HEK293 (cell line): ENCODE results near the gene LAMA2.

Experiments used
- CTCF ChIA-PET: fragments of 350-600 bp; formaldehyde crosslinking; extraction: SDS; loops from one replicate; lab custom pipeline; 2021; ENCODE audit warnings: antibody characterized with exemption; lab: Yijun Ruan, JAX
- POLR2A ChIA-PET: fragments of 300-600 bp; formaldehyde crosslinking; extraction: SDS; loops from one replicate; lab custom pipeline; 2020; ENCODE audit warnings: antibody characterized with exemption, inconsistent platforms; lab: Yijun Ruan, JAX
- H3K27ac ChIP-seq: fragments of 200-500 bp; sonication (Bioruptor generic); 2 replicates; pipeline ENCODE4 v1.5.1; 2014; ENCODE audit warnings: low read depth, low read length, control low read depth, inconsistent platforms; ENCODE audit errors: extremely low read depth
- H3K36me3 ChIP-seq, 2 experiments: fragments of 200-500 bp in 1 of 2; sonication (Bioruptor generic) in 1 of 2; 1 replicate in 1 of 2; 2 replicates in 1 of 2; pipeline ENCODE4 v1.5.1; 2014 to 2017; ENCODE audit warnings: inconsistent platforms in 2 of 2, low read length in 2 of 2; ENCODE audit not compliant: control insufficient read depth in 2 of 2, insufficient read depth in 1 of 2
- H3K4me1 ChIP-seq: fragments of 200-500 bp; sonication (Bioruptor generic); 2 replicates; pipeline ENCODE4 v1.5.1; 2014; ENCODE audit warnings: mild to moderate bottlenecking, low read length, inconsistent platforms; ENCODE audit not compliant: control insufficient read depth, insufficient read depth
- H3K4me3 ChIP-seq: 2 replicates; pipeline ENCODE4 v1.5.1; 2011; ENCODE audit warnings: low read depth, mild to moderate bottlenecking, control low read depth, low read length, moderate library complexity
- H3K9me3 ChIP-seq: fragments of 200-500 bp; sonication (Bioruptor generic); 2 replicates; pipeline ENCODE4 v1.5.1; 2014; ENCODE audit warnings: low read depth, low read length, inconsistent platforms; ENCODE audit not compliant: control insufficient read depth, insufficient read depth
- BCL11A ChIP-seq: fragments of 450-650 bp; formaldehyde crosslinking; IDR thresholded peaks from 2 replicates; pipeline ENCODE4 v1.5.1; 2016; ENCODE audit warnings: low read depth, missing biosample characterization, missing genetic modification characterization
- GLIS1 ChIP-seq: fragments of 450-650 bp; formaldehyde crosslinking; IDR thresholded peaks from 2 replicates; pipeline ENCODE4 v1.5.1; 2016; ENCODE audit warnings: missing biosample characterization, missing genetic modification characterization
- KLF1 ChIP-seq: fragments of 450-650 bp; formaldehyde crosslinking; IDR thresholded peaks from 2 replicates; pipeline ENCODE4 v1.5.1; 2016; ENCODE audit warnings: missing biosample characterization, missing genetic modification characterization
- PRDM2 ChIP-seq: fragments of 450-650 bp; formaldehyde crosslinking; IDR thresholded peaks from 2 replicates; pipeline ENCODE4 v1.5.1; 2016; ENCODE audit warnings: missing biosample characterization, missing genetic modification characterization, borderline replicate concordance
- ZFHX2 ChIP-seq: fragments of 450-650 bp; formaldehyde crosslinking; conservative IDR thresholded peaks from 2 replicates; pipeline ENCODE4 v1.5.1; 2016; ENCODE audit warnings: missing biosample characterization, missing genetic modification characterization
- ZNF140 ChIP-seq: fragments of 450-650 bp; formaldehyde crosslinking; IDR thresholded peaks from 2 replicates; pipeline ENCODE4 v1.5.1; 2016; ENCODE audit warnings: missing biosample characterization, missing genetic modification characterization
- ZNF2 ChIP-seq: fragments of 450-650 bp; formaldehyde crosslinking; IDR thresholded peaks from 2 replicates; pipeline ENCODE4 v1.5.1; 2016; ENCODE audit warnings: missing biosample characterization, missing genetic modification characterization
- ZNF404 ChIP-seq: fragments of 450-650 bp; formaldehyde crosslinking; IDR thresholded peaks from 2 replicates; pipeline ENCODE4 v1.5.1; 2017; ENCODE audit warnings: missing biosample characterization, missing genetic modification characterization
- ZNF416 ChIP-seq: fragments of 450-650 bp; formaldehyde crosslinking; IDR thresholded peaks from 2 replicates; pipeline ENCODE4 v1.5.1; 2016; ENCODE audit warnings: missing biosample characterization, missing genetic modification characterization
- ZNF549 ChIP-seq: fragments of 450-650 bp; IDR thresholded peaks from 2 replicates; pipeline ENCODE4 v1.5.1; 2018; ENCODE audit warnings: missing biosample characterization, missing genetic modification characterization, mild to moderate bottlenecking, inconsistent platforms, moderate library complexity
- ZXDB ChIP-seq: fragments of 450-650 bp; formaldehyde crosslinking; IDR thresholded peaks from 2 replicates; pipeline ENCODE4 v1.5.1; 2016; ENCODE audit warnings: missing biosample characterization, missing genetic modification characterization
- TF ChIP-seq, protein P1 (sequence below): fragments of 450-650 bp; formaldehyde crosslinking; IDR thresholded peaks from 2 replicates; pipeline ENCODE4 v1.5.1; 2016; ENCODE audit warnings: missing biosample characterization, missing genetic modification characterization
- TF ChIP-seq, protein P2 (sequence below): fragments of 450-650 bp; formaldehyde crosslinking; IDR thresholded peaks from 2 replicates; pipeline ENCODE4 v1.5.1; 2016; ENCODE audit warnings: missing biosample characterization, missing genetic modification characterization
- TF ChIP-seq, protein P3 (sequence below): fragments of 450-650 bp; formaldehyde crosslinking; IDR thresholded peaks from 2 replicates; pipeline ENCODE4 v1.5.1; 2016; ENCODE audit warnings: missing biosample characterization, missing genetic modification characterization
- TF ChIP-seq, protein P4 (sequence below): fragments of 450-650 bp; formaldehyde crosslinking; IDR thresholded peaks from 2 replicates; pipeline ENCODE4 v1.5.1; 2016; ENCODE audit warnings: missing biosample characterization, missing genetic modification characterization

LAMA2 gene

GRCh38 chr6:129253242-129253641 lies 370.3 kb downstream of the LAMA2 start (continued):
- no peak for TF ChIP-seq PRDM2 (tag by site-specific recombination)
- TF ChIP-seq, protein P1, sequence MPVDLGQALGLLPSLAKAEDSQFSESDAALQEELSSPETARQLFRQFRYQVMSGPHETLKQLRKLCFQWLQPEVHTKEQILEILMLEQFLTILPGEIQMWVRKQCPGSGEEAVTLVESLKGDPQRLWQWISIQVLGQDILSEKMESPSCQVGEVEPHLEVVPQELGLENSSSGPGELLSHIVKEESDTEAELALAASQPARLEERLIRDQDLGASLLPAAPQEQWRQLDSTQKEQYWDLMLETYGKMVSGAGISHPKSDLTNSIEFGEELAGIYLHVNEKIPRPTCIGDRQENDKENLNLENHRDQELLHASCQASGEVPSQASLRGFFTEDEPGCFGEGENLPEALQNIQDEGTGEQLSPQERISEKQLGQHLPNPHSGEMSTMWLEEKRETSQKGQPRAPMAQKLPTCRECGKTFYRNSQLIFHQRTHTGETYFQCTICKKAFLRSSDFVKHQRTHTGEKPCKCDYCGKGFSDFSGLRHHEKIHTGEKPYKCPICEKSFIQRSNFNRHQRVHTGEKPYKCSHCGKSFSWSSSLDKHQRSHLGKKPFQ (tag by site-specific recombination) = no peak
- TF ChIP-seq ZXDB (tag by site-specific recombination) = no peak
- TF ChIP-seq, protein P2, sequence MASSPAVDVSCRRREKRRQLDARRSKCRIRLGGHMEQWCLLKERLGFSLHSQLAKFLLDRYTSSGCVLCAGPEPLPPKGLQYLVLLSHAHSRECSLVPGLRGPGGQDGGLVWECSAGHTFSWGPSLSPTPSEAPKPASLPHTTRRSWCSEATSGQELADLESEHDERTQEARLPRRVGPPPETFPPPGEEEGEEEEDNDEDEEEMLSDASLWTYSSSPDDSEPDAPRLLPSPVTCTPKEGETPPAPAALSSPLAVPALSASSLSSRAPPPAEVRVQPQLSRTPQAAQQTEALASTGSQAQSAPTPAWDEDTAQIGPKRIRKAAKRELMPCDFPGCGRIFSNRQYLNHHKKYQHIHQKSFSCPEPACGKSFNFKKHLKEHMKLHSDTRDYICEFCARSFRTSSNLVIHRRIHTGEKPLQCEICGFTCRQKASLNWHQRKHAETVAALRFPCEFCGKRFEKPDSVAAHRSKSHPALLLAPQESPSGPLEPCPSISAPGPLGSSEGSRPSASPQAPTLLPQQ (tag by site-specific recombination) = no peak
- TF ChIP-seq ZNF140 = no peak
- TF ChIP-seq ZNF404 (tag by site-specific recombination) = no peak
- no peak for TF ChIP-seq ZNF2
- no peak for TF ChIP-seq KLF1 (tag by site-specific recombination)
- TF ChIP-seq, protein P3, sequence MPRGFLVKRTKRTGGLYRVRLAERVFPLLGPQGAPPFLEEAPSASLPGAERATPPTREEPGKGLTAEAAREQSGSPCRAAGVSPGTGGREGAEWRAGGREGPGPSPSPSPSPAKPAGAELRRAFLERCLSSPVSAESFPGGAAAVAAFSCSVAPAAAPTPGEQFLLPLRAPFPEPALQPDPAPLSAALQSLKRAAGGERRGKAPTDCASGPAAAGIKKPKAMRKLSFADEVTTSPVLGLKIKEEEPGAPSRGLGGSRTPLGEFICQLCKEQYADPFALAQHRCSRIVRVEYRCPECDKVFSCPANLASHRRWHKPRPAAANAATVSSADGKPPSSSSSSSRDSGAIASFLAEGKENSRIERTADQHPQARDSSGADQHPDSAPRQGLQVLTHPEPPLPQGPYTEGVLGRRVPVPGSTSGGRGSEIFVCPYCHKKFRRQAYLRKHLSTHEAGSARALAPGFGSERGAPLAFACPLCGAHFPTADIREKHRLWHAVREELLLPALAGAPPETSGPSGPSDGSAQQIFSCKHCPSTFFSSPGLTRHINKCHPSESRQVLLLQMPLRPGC (tag by site-specific recombination) = no peak

GRCh38 chr6:129253727-129254126 lies 370.8 kb downstream of the LAMA2 start:
- POLR2A ChIA-PET = interaction anchor here (1.0 kb wide), 1 partner anchor 13 kb away, joined by 3 read pairs; no protein-coding TSS in a partner anchor
- Histone ChIP-seq H3K36me3 (no peaks in the 10 kb centered on the region), H3K9me3 (no peaks in the 10 kb centered on the region), H3K27ac (no peak overlapping the region)
- TF ChIP-seq GLIS1 (tag by site-specific recombination) = no peak
- no peak for TF ChIP-seq ZFHX2 (tag by site-specific recombination)
- TF ChIP-seq, protein P4, sequence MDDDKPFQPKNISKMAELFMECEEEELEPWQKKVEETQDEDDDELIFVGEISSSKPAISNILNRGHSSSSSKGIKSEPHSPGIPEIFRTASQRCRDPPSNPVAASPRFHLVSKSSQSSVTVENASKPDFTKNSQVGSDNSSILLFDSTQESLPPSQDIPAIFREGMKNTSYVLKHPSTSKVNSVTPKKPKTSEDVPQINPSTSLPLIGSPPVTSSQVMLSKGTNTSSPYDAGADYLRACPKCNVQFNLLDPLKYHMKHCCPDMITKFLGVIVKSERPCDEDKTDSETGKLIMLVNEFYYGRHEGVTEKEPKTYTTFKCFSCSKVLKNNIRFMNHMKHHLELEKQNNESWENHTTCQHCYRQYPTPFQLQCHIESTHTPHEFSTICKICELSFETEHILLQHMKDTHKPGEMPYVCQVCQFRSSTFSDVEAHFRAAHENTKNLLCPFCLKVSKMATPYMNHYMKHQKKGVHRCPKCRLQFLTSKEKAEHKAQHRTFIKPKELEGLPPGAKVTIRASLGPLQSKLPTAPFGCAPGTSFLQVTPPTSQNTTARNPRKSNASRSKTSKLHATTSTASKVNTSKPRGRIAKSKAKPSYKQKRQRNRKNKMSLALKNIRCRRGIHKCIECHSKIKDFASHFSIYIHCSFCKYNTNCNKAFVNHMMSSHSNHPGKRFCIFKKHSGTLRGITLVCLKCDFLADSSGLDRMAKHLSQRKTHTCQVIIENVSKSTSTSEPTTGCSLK = no peak
- no peak for TF ChIP-seq BCL11A (tag by site-specific recombination)
- no peak for TF ChIP-seq ZNF549 (tag by site-specific recombination)
- TF ChIP-seq ZNF416 (tag by site-specific recombination) = no peak
- TF ChIP-seq, all 188 proteins: peak for 0
- CTCF ChIA-PET = interaction anchor here (0.9 to 4.0 kb wide), 7 partner anchors 13 to 446 kb away, joined by 3 to 32 read pairs (median 4); no protein-coding TSS in a partner anchor
- H3K4me1 ChIP-seq = no peaks in the 10 kb centered on the region
- no peak overlapping the region for H3K4me3 ChIP-seq
